AG04449 (cell line): Measurements from ENCODE around the gene APOBEC3B.
"Not testable (repeated sequence)": the region's sequence is repeated elsewhere in the genome, so short reads cannot be mapped to it uniquely, and the experiment has no call there.

Experiments used
- CTCF ChIA-PET: fragments of 350-600 bp; formaldehyde crosslinking; extraction: SDS; loops from one replicate; lab custom pipeline; 2021; ENCODE audit warnings: antibody characterized with exemption; lab: Yijun Ruan, JAX
- POLR2A ChIA-PET: fragments of 400-600, 350-600 bp; formaldehyde crosslinking; extraction: SDS; loops from one replicate; lab custom pipeline; 2020; ENCODE audit warnings: antibody characterized with exemption, inconsistent platforms; lab: Yijun Ruan, JAX
- DNase-seq: peaks from one replicate; pipeline ENCODE4 v3.0.0-alpha.2; 2010; ENCODE audit warnings: low read depth, low spot score
- H3K4me3 ChIP-seq: 2 replicates; pipeline ENCODE4 v1.5.1; 2011; ENCODE audit warnings: low read depth, mild to moderate bottlenecking, control low read depth, low read length
- TF ChIP-seq, protein P1 (sequence below): IDR thresholded peaks from one replicate; pipeline ENCODE4 v1.5.1; 2011; ENCODE audit warnings: mild to moderate bottlenecking, moderate library complexity, low read length, control low read depth, inconsistent platforms; ENCODE audit not compliant: insufficient read depth; ENCODE audit errors: missing control alignments

The APOBEC3B gene

DNA sequence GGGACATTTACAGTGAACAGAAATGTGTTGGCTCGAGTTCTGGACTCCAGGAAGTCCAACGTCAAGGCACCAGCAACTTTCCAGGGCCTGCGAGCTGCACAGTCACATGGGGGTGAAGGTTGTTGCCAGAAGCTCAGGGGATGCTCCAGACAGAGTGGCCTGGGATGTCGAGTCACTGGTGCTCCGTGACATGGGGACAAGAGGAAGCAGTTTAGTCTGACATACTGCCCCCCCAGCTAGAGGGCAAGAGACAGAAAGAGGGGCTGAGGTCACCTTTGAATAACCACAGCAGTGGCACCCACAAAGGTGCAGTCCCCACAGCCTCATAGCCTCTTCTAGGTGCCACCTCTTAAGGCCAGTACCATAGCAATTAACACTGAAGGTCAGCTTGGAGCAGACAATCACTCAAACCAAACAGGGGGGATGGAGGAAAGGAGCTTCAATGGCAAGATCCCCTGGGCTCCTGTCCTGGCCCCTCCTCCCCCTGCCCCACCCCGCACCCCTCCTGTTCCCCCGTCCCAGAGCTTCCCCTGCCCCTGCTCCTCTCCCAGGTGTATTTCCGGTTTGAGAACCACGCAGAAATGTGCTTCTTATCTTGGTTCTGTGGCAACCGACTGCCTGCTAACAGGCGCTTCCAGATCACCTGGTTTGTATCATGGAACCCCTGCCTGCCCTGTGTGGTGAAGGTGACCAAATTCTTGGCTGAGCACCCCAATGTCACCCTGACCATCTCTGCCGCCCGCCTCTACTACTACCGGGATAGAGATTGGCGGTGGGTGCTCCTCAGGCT, 42.6 kb downstream of the APOBEC3B start:
- DNase-seq = no peak
- TF ChIP-seq, protein P1, sequence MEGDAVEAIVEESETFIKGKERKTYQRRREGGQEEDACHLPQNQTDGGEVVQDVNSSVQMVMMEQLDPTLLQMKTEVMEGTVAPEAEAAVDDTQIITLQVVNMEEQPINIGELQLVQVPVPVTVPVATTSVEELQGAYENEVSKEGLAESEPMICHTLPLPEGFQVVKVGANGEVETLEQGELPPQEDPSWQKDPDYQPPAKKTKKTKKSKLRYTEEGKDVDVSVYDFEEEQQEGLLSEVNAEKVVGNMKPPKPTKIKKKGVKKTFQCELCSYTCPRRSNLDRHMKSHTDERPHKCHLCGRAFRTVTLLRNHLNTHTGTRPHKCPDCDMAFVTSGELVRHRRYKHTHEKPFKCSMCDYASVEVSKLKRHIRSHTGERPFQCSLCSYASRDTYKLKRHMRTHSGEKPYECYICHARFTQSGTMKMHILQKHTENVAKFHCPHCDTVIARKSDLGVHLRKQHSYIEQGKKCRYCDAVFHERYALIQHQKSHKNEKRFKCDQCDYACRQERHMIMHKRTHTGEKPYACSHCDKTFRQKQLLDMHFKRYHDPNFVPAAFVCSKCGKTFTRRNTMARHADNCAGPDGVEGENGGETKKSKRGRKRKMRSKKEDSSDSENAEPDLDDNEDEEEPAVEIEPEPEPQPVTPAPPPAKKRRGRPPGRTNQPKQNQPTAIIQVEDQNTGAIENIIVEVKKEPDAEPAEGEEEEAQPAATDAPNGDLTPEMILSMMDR = no peak
- no peak overlapping the region for H3K4me3 ChIP-seq
- ChIA-PET POLR2A (no interaction called here), CTCF (no interaction called here)

DNA sequence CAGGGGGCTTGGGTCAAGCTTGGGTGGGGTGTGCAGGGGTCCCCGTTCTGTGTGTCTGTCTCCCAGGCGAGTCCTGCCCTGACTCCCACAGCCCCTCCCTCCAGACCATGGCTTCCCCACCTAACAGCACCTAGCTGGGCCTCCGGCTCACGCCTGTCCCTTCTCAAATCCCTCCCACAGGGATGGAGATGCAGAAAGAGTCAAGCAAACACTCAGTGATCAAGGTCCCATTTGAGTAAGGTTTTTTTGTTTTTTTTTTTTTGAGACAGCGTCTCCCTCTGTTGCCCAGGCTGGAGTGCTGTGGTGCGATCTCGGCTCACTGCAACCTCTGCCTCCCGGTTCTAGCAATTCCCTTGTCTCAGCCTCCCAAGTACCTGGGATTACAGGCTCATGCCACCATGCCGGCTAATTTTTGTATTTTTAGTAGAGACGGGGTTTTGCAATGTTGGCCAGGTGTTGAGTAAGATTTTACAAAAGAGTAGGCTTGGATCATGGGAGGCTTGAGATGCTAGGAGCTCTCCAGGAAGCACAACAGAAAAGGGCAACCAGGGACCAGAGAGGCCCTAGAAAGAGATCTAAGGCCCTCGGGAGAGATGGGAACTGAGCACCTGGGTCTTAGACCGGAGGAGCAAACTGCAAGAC, 44.5 kb downstream of the APOBEC3B start:
- TF ChIP-seq, protein P1 = no peak
- POLR2A ChIA-PET = no interaction called here
- CTCF ChIA-PET = no interaction called here
- H3K4me3 ChIP-seq = no peak overlapping the region
- DNase-seq = no peak

DNA sequence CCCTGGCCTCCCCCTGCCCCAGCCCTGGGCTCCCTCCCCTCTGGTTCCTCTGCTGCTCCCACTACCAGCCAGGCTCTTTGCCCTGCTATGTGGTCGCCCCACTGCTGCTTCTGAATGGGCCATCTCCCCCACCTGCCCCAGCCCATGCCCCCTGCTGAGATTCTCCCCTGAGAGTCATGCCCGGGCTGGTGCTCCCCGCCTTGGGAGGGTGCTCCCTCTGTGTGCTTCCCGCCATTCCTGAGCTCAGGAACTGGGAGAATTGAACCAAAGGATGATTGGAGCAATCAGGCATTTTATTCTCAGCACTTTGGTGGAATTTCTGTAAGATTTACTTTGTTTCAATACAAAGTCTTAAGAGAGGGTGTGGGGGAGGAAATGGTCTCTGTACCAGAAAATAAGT, 45.6 kb downstream of the APOBEC3B start:
- ChIA-PET CTCF (no interaction called here), POLR2A (no interaction called here)
- TF ChIP-seq, protein P1 = no peak
- no peak overlapping the region for H3K4me3 ChIP-seq
- DNase-seq = no peak

DNA sequence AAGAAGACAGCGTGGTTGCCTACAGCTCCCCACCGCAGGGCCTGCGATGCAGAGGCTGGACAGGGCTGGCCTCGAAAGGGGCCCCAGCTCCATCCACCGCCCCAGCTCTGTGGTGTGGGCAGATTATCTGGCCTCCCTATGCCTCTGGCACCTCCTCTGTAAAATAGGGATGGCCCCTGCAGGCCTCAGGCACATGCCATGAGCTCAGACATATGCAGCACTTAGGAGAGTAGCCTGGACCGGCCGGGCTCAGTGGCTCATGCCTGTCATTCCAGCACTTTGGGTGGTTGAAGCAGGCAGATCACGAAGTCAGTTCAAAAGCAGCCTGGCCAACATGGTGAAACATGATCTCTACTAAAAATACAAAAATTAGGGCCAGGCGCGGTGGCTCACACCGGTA, 46.1 kb downstream of the APOBEC3B start:
- TF ChIP-seq, protein P1 = no peak
- H3K4me3 ChIP-seq = no peak overlapping the region
- ChIA-PET POLR2A (no interaction called here), CTCF (interaction anchor here (0.8 kb wide), 1 partner anchor 12 kb away, joined by 3 read pairs; no protein-coding TSS in a partner anchor)
- no peak for DNase-seq

DNA sequence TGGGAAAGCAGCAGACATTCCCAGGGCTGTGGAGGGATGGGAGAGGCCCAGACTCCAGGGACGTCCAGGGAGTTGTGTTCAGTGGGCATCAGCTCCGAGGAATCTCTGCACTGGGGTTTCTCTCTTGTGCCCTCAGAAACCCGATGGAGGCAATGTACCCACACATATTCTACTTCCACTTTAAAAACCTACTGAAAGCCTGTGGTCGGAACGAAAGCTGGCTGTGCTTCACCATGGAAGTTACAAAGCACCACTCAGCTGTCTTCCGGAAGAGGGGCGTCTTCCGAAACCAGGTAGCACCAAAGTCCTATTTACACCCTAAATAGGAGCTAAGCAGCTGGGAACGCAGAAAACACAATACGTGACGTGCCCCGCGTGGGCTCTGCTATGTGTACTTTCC, 47.1 kb downstream of the APOBEC3B start:
- DNase-seq = no peak
- TF ChIP-seq, protein P1 = no peak
- POLR2A ChIA-PET = no interaction called here
- no peak overlapping the region for H3K4me3 ChIP-seq
- CTCF ChIA-PET = interaction anchor here (0.8 to 2.1 kb wide), 2 partner anchors 11 to 261 kb away, joined by 3 to 5 read pairs; no protein-coding TSS in a partner anchor

DNA sequence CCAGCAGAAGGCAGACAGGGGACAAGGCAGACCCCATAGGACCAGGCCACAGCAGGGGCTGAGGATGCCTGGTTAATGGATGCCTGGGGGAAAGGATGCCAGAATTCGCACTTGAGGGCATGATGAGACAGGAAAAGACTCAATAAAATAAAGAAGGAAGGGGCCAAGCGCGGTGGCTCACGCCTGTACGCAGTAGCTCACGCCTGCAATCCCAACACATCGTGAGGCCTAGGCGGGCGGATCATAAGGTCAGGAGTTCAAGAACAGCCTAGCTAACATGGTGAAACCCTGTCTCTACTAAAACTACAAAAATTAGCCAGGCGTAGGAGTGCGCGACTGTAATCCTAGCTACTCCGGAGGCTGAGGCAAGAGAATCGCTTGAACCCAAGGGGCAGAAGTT, 48.6 kb downstream of the APOBEC3B start:
- H3K4me3 ChIP-seq = no peak overlapping the region
- ChIA-PET CTCF (interaction anchor here (2.1 kb wide), 1 partner anchor 262 kb away, joined by 5 read pairs; no protein-coding TSS in a partner anchor), POLR2A (no interaction called here)
- TF ChIP-seq, protein P1 = no peak
- DNase-seq = no peak

DNA sequence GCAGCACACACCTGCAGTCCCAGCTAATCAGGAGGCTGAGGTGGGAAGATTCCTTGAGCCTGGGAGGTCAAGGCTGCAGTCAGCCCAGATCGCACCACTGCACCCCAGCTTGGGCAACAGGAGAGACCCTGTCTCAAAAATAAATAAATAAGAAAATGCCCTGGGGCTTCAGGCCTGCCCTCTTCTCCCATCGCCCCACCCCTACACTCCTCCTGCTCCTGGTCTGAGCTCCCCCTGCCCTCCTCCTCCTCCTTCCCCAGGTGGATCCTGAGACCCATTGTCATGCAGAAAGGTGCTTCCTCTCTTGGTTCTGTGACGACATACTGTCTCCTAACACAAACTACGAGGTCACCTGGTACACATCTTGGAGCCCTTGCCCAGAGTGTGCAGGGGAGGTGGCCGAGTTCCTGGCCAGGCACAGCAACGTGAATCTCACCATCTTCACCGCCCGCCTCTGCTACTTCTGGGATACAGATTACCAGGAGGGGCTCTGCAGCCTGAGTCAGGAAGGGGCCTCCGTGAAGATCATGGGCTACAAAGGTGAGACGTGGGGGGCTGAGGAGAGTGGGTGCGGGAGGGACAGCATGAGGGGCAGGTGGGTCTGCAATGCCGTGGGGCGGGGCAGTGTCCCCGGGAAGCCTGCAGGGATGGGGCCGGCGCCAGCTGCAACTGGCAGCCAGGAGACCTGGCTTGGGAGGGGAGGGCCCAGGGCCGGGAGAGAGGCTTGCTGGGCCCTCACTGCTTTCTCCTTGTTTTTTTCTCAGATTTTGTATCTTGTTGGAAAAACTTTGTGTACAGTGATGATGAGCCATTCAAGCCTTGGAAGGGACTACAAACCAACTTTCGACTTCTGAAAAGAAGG, 49.5 kb downstream of the APOBEC3B start:
- CTCF ChIA-PET, DNase-seq, H3K4me3 ChIP-seq, POLR2A ChIA-PET: not testable (repeated sequence)

DNA sequence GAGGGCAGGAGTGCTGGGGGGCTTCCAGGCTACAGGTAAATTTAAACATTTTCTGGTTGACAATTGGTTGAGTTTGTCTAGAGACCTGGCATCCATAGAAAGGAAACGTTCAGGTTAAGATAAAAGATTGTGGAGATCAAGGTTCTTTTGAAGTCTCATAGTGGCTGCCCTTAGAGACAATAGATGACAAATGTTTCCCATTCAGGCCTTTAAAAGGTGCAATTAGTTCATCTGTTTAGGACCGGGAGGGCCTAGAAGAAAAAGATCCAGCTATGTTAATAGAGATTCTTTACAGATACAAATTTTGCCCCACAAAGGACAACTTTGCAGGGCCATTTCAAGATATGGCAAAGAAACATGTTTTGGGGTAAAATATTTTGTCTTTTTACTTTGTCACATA, 54.9 kb downstream of the APOBEC3B start:
- H3K4me3 ChIP-seq, DNase-seq, CTCF ChIA-PET, POLR2A ChIA-PET: not testable (repeated sequence)
